Nucleus accumbens (tissue), 56 donors: ENCODE results near the gene GADL1.

Experiments used
- DNase-seq, 56 donors: peaks; one replicate each; lab custom pipeline; 2025; lab: John Stamatoyannopoulos, UW

Gene GADL1

GRCh38 chr3:30700702-30701321 lies 193.6 kb downstream of the GADL1 start:
- DNase-seq = no peak

GRCh38 chr3:30699927-30700326 lies 194.5 kb downstream of the GADL1 start:
- no peak for DNase-seq

GRCh38 chr3:30698549-30698948 lies 195.9 kb downstream of the GADL1 start:
- DNase-seq = no peak

- DNase-seq = no peak
Observed at GRCh38 chr3:30696896-30697295, 197.6 kb downstream of the GADL1 start.

GRCh38 chr3:30696403-30696819 lies 198.1 kb downstream of the GADL1 start:
- peak in 11 of 56 donors; percentile 6 to 46 (median 28) for DNase-seq

GRCh38 chr3:30695302-30696061 lies 199.0 kb downstream of the GADL1 start:
- DNase-seq = no peak

GRCh38 chr3:30694668-30695067 lies 199.8 kb downstream of the GADL1 start:
- no peak for DNase-seq

GRCh38 chr3:30694148-30694547 lies 200.3 kb downstream of the GADL1 start:
- no peak for DNase-seq

GRCh38 chr3:30693470-30694120 lies 200.9 kb downstream of the GADL1 start:
- DNase-seq = peak in 24 of 56 donors; percentile 9 to 57 (median 30)

- no peak for DNase-seq
Observed at GRCh38 chr3:30692498-30693130, 201.8 kb downstream of the GADL1 start.

- DNase-seq = no peak
Observed at GRCh38 chr3:30691944-30692343, 202.5 kb downstream of the GADL1 start.

GRCh38 chr3:30691249-30691880 lies 203.1 kb downstream of the GADL1 start:
- DNase-seq = no peak

- DNase-seq = no peak
Observed at GRCh38 chr3:30690199-30690598, 204.3 kb downstream of the GADL1 start.

GRCh38 chr3:30688776-30689641 lies 205.5 kb downstream of the GADL1 start:
- peak in 7 of 56 donors; percentile 8 to 28 (median 15) for DNase-seq

- no peak for DNase-seq
Observed at GRCh38 chr3:30687930-30688570, 206.4 kb downstream of the GADL1 start.

- no peak for DNase-seq
Observed at GRCh38 chr3:30686799-30687198, 207.7 kb downstream of the GADL1 start.

GRCh38 chr3:30686176-30686575 lies 208.3 kb downstream of the GADL1 start:
- DNase-seq = no peak

GRCh38 chr3:30685267-30685667 lies 209.2 kb downstream of the GADL1 start:
- DNase-seq = no peak

GRCh38 chr3:30684356-30684755 lies 210.1 kb downstream of the GADL1 start:
- no peak for DNase-seq
